Medulla oblongata (tissue), 1 donor: ENCODE data around the gene DUSP8.

ENCODE experiments used
- DNase-seq: peaks from one replicate; pipeline ENCODE4 v3.0.0-alpha.2; 2015; ENCODE audit errors: extremely low spot score

The DUSP8 gene

GRCh38 chr11:1533342-1533725, 38.7 kb downstream of the DUSP8 start:
- no peak for DNase-seq

GRCh38 chr11:1532606-1533341, 39.3 kb downstream of the DUSP8 start:
- no peak for DNase-seq

GRCh38 chr11:1532014-1532586, 40.0 kb downstream of the DUSP8 start:
- DNase-seq: peak; percentile 57

- no peak for DNase-seq
These were observed 40.5 kb downstream of the DUSP8 start for GRCh38 chr11:1531449-1532013.

- no peak for DNase-seq
These were observed 41.2 kb downstream of the DUSP8 start for GRCh38 chr11:1530686-1531448.

- DNase-seq: no peak
These were observed 42.3 kb downstream of the DUSP8 start for GRCh38 chr11:1529774-1530173.

- DNase-seq: no peak
These were observed 42.8 kb downstream of the DUSP8 start for GRCh38 chr11:1529286-1529685.

- no peak for DNase-seq
These were observed 43.4 kb downstream of the DUSP8 start for GRCh38 chr11:1528710-1529109.

- DNase-seq: no peak
These were observed 45.3 kb downstream of the DUSP8 start for GRCh38 chr11:1526785-1527184.

GRCh38 chr11:1523779-1524178, 48.3 kb downstream of the DUSP8 start:
- no peak for DNase-seq

GRCh38 chr11:1523077-1523476, 49.0 kb downstream of the DUSP8 start:
- DNase-seq: no peak

GRCh38 chr11:1522081-1522424, 50.0 kb downstream of the DUSP8 start:
- DNase-seq: no peak

GRCh38 chr11:1521382-1522080, 50.5 kb downstream of the DUSP8 start:
- DNase-seq: no peak

GRCh38 chr11:1520663-1521267, 51.3 kb downstream of the DUSP8 start:
- DNase-seq: no peak

GRCh38 chr11:1520209-1520662, 51.8 kb downstream of the DUSP8 start:
- DNase-seq: no peak

- no peak for DNase-seq
These were observed 52.8 kb downstream of the DUSP8 start for GRCh38 chr11:1519028-1520010.

GRCh38 chr11:1518301-1518700, 53.8 kb downstream of the DUSP8 start:
- DNase-seq: no peak

- DNase-seq: no peak
These were observed 54.7 kb downstream of the DUSP8 start for GRCh38 chr11:1517117-1518005.
